ENCODE results near the gene PDF. TPM values are rescaled to one million over a fixed set of nuclear protein-coding genes. Genes with fewer than 3 reads are reported as not detected.
"Not testable (repeated sequence)": the region's sequence is repeated elsewhere in the genome, so short reads cannot be mapped to it uniquely, and the experiment has no call there.

PDF gene
- total RNA-seq, 2 experiments from 2014 or later: 37.8 to 54.8 TPM

- no peak overlapping the region for H3K4me3 ChIP-seq (ENCODE audit: low read depth, low read length, poor library complexity, severe bottlenecking)
- H3K9me3 ChIP-seq (ENCODE audit: low read length): no peaks in the 10 kb centered on the region
- no TSS peak for BruUV-seq (replicated peaks)
- no peak overlapping the region for H2AFZ ChIP-seq (ENCODE audit: low read length)
- no peak overlapping the region for H3K27ac ChIP-seq (ENCODE audit: low read depth, low read length, poor library complexity, severe bottlenecking)
- no peak for DNase-seq (ENCODE audit: low spot score)
- TF ChIP-seq EZH2phosphoT487 (IDR thresholded peaks at IDR 0.05; ENCODE audit: borderline replicate concordance, low read depth, low read length): no peak
- no peak for TF ChIP-seq CTCF (conservative IDR thresholded peaks at IDR 0.05; ENCODE audit: low read length)
- peaks cover 84% of the 10 kb centered on the region for H3K36me3 ChIP-seq (ENCODE audit: insufficient read depth, low read length)
- no peaks in the 10 kb centered on the region for H3K4me1 ChIP-seq (ENCODE audit: insufficient read depth, low read length, poor library complexity, severe bottlenecking)
- H3K9me2 ChIP-seq (ENCODE audit: insufficient read depth, low read length): no peaks in the 10 kb centered on the region
- POLR2A ChIA-PET: no interaction called here
- CTCF ChIA-PET (ENCODE audit: unreplicated experiment): no interaction called here
- H3K79me2 ChIP-seq (ENCODE audit: insufficient read depth, low read depth, low read length): no peaks in the 10 kb centered on the region
- intact Hi-C loops (cut with micrococcal nuclease; ENCODE audit: unreplicated experiment): no loop called here
- H4K20me1 ChIP-seq (ENCODE audit: insufficient read depth, low read length): no peaks in the 10 kb centered on the region
- H3K4me2 ChIP-seq (ENCODE audit: low read length): no peak overlapping the region
These were observed 32.9 kb upstream of the PDF start for GRCh38 chr16:69363281-69363717.

DNA sequence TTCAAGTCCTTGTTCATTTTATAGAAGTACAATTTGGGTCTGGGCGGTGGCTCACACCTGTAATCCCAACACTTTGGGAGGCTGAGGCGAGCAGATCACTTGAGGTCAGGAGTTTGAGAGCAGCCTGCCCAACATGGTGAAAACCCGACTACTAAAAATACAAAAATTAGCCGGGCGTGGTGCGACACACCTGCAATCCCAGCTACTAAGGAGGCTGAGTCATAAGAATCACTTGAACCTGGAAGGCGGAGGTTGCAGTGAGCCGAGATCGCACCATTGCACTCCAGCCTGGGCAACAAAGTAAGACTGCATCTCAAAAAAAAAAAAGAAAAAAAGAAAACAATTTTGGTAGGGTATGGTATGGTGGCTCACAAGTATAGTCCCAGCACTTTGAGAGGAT is 29.7 kb upstream of the PDF start:
- H3K4me2 ChIP-seq (ENCODE audit: low read length); CTCF ChIA-PET (ENCODE audit: unreplicated experiment); DNase-seq (ENCODE audit: low spot score); POLR2A ChIA-PET; H3K27ac ChIP-seq (ENCODE audit: low read depth, low read length, poor library complexity, severe bottlenecking); H4K20me1 ChIP-seq (ENCODE audit: insufficient read depth, low read length); BruUV-seq (replicated peaks); H3K9me2 ChIP-seq (ENCODE audit: insufficient read depth, low read length); H3K4me3 ChIP-seq (ENCODE audit: low read depth, low read length, poor library complexity, severe bottlenecking); H3K79me2 ChIP-seq (ENCODE audit: insufficient read depth, low read depth, low read length); H3K4me1 ChIP-seq (ENCODE audit: insufficient read depth, low read length, poor library complexity, severe bottlenecking); intact Hi-C loops (cut with micrococcal nuclease; ENCODE audit: unreplicated experiment); H2AFZ ChIP-seq (ENCODE audit: low read length); H3K9me3 ChIP-seq (ENCODE audit: low read length): not testable (repeated sequence)
- H3K36me3 ChIP-seq (ENCODE audit: insufficient read depth, low read length): peaks cover 76% of the 10 kb centered on the region

DNA sequence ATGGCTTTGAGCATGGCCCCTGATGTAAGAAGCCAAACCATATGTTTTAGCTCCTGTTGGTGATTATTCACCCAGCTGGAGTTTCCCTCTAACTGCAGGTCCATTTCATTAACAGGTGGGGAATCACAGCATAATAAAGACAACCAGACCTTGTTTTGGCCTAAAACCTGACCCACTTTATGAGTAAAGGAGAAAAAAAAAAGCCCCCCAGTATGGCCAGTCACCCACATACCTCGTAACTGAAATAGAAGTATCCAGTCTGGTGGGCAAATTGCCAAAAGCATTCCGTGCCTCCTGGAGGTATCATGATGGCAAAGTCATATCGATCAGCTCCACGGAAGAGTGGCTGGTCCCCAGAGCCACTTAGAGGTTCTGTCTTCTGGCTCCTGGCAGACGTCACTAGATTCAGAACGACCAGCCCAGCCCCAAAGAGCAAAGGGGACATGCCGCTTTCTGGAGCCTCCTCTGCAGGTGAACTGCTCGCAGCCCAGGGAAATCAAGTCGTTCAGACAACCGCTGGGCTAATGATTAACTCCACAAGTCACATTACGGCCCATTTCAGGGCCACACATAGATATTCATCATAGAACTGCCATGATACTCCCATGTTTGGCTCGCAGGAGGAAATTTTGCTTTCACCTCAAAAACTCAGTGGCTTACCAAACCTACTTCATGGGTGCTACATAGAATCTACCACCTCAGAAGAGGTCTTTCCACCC is 21.1 kb upstream of the PDF start, which contains the start of gene TMED6:
Gene TMED6, minus strand, starts transcription at position 478 of the 719 bp plus-strand sequence. Its CDS starts 33 bp downstream, at position 445.
- Histone ChIP-seq H3K4me3 (ENCODE audit: low read depth, low read length, poor library complexity, severe bottlenecking) (no peak within 1 kb of the TSS), H4K20me1 (ENCODE audit: insufficient read depth, low read length) (no peaks in the 10 kb centered on the region; the same call in 1 of the 2 replicates), H2AFZ (ENCODE audit: low read length) (no peak within 1 kb of the TSS), H3K4me2 (ENCODE audit: low read length) (no peak within 1 kb of the TSS), H3K79me2 (ENCODE audit: insufficient read depth, low read depth, low read length) (no peaks in the 10 kb centered on the region), H3K27ac (ENCODE audit: low read depth, low read length, poor library complexity, severe bottlenecking) (no peak within 1 kb of the TSS), H3K9me3 (ENCODE audit: low read length) (no peaks in the 10 kb centered on the region), H3K4me1 (ENCODE audit: insufficient read depth, low read length, poor library complexity, severe bottlenecking) (no peaks in the 10 kb centered on the region), H3K36me3 (ENCODE audit: insufficient read depth, low read length) (peaks cover 65% of the 10 kb centered on the region), H3K9me2 (ENCODE audit: insufficient read depth, low read length) (no peaks in the 10 kb centered on the region)
- TF ChIP-seq EZH2phosphoT487 (IDR thresholded peaks at IDR 0.05; ENCODE audit: borderline replicate concordance, low read depth, low read length): no peak
- no peak for TF ChIP-seq CTCF (conservative IDR thresholded peaks at IDR 0.05; ENCODE audit: low read length)
- no peak for DNase-seq (ENCODE audit: low spot score)
- ChIA-PET POLR2A (interaction anchor here (0.5 to 1.2 kb wide), 2 partner anchors 8 to 20 kb away, joined by 3 read pairs; no protein-coding TSS in a partner anchor), CTCF (ENCODE audit: unreplicated experiment) (no interaction called here)
- BruUV-seq (replicated peaks): no TSS peak
- intact Hi-C loops (cut with micrococcal nuclease; ENCODE audit: unreplicated experiment): no loop called here

Data from OCI-LY7 (cell line).